Endometrium (tissue), 2 donors: ENCODE data around the gene TMEM72.

Experiments used
- FAIRE-seq: peaks from 2 replicates; lab custom pipeline; 2012; peaks lifted over from hg19 to GRCh38; lab: Jason Lieb, UNC
- donor health status: control.
- donor health status: control.

Gene TMEM72

DNA sequence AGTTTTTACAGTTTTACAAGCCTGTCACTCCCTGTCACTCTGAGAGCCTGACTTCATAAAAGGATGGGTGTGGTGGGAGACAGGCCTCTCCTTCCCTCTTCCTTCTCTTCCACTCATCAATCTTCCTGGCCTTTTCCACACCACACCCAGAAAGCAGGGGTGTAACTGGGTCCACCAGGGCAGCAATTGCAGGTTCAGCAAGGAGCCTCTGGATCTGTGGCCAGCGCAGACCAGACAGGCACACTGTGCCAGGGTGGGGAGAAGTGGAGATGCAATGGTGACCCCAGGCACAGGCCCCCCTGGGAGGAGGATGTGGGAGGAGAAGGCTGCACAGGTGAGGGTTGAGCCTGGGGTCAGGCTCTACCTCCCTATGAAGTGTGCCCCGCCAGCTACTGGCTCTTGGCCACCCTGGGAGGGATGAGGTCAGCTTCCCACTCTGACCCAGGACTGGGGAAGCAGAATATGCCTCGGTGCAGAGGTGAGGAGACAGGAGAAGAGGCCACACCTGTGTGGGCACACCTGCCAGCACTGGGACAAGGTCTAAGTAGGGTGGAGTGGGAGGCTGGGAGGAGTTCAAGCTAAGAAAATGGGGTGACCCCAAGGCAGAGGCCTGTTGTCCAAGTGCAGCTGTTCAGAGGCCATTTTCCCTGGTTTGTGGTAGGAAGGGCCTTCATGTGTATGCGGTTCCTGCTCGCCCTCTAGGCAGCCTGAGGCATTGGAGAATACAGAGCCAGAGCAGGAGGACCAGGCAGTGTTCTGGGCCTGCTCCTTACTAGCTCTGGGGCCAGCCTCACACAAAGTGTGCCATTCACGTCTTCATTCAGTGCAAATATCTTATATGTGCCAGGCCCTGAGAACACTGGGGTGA lies 20.2 kb upstream of the TMEM72 start:
- FAIRE-seq = no peak

DNA sequence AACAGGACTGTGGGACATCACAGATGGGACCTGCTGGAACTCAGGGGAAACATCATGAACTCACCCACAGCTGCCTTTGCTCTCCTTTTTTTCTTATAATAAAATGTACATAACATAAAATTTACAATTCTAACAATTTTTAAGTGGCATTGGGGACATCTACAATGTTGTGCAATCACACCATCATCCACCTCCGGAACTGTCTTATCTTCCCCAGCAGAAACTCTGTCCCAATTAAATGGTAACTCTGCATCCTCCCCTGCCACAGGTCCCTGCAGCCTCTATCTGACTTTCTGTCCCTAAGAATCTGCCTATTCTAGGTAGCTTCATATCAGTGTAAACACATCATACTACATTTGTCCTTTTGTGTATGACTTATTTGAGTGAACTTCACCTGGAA lies 19.4 kb upstream of the TMEM72 start:
- FAIRE-seq = no peak

DNA sequence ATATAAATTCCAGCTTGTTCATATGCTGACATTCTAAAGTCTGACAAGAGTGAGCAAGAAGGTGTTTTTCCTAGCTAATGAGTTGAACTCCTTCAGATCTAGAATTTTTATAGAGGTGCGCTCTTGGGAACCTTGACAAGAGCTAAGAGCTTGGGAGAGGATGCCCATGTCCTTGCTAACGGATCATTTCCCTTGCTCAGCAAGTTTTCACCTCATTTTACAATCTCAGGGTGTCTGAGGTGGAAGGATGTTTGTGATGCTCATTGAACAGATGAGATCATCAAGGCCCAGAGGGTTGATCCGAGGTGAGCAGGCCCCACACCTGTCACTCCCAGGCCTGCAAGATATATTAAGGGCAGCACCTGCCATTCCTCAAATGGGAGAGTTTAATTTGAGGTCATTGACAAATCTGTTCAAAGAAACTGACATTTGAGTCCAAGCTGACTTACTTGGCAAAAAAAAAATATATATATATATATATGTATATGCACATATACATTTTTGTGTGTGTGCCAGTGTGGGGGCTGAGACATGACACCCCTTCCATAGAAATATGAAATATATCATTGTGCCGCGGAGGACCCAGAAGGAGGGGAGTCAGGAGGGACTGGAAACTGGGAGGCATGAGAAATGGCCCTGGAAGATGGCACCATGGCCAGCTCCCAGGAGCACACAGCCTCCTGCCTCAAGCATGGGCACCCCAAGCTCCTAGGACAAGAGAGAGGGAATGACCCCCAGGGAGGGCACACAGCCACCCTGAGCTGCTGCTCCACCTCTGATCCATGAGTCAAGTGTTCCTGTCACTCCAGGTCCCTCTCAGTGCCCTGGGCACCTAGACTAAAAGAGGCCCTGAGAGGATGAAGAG lies 17.3 kb upstream of the TMEM72 start:
- FAIRE-seq = no peak

DNA sequence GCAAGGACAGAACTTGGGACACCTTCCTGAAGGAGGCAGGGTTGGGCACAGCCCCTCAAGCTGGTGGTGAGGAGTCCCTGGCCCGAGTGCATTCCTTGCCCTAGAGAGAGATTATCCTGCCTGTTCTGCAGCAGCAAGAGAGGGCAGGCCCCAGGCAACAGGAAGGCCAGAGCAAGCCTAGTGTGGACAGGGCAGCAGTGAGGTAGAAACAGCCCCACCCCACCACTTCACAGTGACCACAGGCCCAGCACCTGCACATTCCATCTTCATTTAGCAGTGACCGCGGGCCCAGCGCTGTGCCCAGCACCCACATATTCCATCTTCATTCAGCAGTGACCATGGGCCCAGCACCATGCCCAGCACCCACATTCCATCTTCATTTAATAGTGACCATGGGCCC lies 16.4 kb upstream of the TMEM72 start:
- no peak for FAIRE-seq

DNA sequence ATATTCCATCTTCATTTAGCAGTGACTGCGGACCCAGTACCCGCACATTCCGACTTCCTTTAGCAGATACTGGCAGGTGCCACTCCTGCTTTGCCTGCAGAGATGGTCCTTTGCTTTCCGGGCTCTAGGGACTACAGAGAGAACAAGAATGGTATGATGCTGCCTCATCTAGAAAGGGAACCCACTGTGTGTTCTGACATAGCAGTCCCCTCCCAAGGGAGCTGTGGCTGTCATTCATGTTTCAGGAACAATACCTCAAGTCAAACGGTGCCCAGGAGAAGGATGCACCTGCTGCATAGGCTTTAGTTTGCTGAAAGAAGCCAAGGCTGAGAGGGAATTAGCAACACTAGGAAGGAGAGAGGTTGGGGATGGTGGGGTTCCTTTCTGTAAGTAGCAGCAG lies 15.9 kb upstream of the TMEM72 start:
- no peak for FAIRE-seq

DNA sequence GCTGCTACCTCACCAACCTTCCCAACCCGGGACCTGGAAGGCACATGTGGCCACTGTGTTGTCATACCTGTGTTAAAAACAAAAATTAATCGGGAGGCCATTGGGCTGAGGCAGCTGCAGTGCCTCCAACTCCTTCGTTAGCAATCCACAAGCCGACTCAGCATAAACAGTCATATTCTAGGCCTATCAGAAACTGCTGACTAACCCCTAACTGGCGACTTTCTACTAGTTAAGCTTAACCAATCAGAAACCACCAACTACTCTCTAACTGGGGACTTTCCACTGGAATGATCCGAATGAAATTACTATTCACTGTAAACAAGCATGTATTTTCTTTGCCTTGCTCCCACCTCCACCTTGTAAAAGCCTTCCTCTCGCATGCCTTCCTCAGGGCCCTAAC lies 14.1 kb upstream of the TMEM72 start:
- FAIRE-seq = no peak

DNA sequence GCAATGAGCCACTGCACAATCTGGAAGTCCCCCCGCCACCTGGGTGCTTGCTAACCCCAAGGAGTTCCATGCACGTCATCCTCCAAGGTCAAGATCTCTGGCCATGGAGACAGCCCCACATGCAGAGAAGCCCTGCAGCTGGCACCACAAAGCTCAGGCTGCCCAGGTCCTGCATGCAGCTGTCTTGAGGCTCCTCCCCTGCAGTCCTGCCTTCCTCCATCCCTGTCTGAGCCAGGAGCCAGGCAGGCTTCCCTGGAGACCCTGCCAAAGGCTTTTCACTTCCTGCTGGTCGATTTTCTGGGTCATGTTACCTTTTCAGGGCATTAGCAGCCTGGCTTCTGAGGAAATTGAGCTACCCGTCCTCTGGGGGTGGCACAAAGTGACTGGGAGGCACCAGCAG lies 12.5 kb upstream of the TMEM72 start:
- no peak for FAIRE-seq

DNA sequence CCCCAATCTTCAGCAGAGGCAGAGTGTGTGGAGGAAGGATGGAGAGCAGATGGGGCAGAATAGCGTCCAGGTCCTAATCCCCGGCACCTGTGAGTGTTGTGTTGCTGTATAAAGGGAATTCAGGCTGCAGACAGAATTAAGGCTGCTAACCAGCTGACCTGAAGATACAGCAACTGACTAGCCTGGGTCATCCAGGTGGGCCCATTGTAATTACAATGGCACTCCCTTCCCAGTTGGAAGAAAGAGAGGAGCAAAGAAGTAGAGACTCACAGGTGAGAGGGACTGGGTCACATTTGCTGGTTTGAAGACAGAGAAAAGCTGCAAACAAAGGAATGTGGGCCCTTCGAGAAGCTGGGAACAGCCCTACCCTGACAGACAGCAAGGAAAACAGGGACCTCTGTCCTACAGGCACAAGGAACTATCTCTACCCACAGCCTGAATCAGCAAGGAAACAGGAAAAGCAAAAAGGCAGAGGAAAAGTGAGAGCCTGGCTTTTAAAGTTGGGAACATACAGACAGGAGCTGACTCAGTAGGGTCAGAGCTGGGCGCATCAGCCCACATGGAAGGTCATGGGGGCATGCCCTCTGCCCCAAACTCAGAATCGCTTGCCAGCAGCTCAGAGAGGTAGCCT lies 11.6 kb upstream of the TMEM72 start:
- no peak for FAIRE-seq

DNA sequence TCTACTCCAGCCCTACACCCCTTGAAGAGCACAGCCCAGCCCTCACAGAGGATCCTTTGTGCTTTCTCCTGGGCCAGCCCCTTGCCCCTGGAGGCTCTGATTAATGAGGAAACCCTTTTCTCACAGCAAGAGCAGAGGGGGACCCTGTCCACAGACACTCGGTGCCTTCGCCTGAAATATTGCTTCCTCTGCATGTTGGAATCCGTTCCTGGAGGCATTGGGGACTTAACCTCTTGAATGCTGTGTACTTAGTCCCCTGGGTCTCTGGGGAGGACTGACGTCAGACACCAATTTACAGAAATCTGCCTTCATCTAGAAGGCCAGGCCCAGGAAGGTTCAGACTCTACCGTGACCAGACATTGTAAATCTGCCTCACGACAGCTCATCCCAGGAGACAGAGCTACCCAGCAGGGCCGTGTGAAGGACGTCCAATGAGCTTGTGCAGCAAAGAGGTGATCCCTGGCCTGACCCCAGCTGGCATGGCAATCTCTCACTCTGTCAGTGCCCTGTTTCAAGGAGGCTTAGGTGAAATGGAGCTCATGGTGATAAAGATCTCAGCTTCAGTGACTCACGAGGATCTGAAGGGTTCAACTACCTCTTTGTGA lies 8.1 kb upstream of the TMEM72 start:
- FAIRE-seq = no peak

DNA sequence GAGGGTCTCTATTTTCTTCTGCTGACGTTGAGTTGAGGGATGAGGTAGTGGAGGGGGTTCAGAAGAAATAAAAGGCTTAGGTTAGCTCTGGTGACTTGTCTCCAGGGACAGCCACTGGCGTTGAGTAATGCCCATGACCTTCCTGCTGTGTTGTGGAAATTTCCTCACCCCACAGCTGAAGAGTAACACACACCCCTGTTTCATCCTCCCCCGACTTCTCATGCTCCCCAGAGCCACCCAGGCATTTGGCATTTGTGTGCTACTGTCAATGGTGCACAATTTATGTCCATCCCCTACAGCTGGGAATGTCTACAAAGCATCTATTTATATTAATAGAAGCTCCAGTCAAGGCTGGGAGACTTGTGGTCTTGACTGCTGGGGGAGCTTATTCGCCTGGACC lies 4.7 kb upstream of the TMEM72 start:
- no peak for FAIRE-seq

DNA sequence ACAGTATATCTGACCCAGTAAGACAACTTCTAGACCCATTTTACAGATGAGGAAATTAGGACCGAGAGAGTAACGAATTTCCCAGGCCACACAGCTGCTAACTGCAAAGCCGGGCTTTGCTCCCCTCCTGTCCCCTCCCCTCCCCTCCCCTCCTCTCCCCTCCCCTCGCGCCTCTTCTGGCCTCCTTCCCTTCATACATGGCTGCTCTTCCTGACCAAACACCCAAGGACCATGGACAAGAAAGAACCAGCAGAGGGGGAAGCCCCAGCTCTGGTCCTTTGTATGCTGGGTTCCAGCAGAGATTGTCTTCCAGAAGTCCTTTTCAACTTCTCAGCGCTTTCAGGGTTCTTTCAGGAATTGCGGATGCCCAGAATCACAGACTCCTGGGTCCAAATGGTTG lies 3.6 kb upstream of the TMEM72 start:
- no peak for FAIRE-seq

DNA sequence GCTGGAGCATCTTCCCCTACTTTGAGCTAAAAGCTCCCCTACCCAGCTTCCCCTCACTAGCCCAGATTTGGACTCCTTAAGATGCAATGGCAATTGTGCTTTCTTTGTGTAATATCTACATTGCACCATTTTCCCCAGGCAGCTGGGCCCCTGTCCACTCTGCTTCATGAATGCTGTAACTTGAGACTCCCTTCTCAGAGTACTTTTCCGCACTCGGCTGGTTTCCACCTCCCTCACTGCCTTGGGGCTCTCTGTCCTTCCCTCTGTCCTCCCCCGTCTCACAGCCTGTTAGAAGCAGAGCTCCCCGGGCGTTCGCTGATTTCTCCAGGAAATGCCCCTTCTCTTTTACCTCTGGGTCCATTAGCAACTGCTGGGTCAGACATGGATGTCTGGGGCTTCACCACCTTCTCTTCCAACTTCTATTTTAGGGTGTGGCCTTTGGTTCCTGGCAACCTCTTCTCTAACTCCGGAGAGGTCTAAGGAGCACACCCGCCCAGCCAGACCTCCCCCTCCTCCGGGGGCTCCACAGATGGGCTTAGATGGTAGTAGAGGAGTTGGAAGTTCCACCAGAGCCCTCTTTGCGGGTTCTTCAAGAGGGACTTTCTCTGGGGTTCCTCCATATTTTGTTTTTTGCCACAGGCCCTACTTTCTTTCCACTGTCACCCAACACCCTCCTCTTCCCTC lies 2.9 kb upstream of the TMEM72 start:
- no peak for FAIRE-seq

DNA sequence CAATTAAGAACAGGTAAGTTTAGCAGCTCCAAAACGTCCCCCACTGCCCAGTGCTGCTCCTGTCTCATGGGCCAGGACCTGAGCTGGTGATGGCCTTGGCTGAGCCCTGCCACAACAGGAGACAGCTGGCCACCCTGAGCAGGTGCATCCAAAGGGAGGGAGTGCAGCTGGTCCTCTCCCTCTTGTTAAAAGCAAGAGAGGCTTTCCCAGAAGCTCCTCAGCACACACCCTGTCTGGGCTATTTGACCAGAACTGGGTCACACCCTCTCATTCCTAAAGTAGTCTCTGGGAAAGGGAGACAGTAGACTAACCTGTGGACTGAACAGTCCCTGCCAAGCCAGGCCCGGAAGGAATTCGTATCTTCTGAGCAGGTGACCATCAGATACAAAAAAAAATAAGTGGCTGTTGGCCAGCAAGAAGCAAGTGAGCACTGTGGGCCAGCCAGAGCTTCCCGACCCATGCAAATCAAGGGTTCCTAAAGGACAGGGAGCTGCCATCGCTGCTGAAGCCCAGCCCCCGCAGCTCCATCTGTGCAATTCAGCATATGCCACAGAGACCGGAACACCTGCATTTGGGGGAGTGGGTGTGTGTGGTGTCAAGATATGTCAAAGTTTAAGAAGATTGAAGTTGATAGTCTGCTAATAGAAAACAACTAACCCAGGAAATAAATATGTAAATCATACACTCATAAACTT lies 2.1 kb upstream of the TMEM72 start:
- FAIRE-seq = no peak

DNA sequence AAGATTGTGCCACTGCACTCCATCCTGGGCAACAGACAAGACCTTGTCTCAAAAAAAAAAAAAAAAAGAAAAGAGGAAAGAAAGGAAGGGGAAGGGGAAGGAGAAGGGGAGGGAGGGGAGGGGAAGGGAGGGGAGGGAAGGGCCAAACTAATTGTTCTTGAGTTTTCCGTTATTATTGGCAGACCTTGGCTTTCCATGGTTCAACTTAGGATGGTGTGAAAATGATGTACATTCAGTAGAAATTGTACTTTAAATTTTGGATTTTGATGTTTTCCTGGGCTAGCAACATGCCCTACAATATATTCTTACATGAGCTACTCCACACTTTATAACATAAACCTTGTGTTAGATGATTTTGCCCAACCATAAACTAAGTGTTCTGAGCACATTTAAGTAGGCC lies 1.2 kb upstream of the TMEM72 start:
- FAIRE-seq = no peak

DNA sequence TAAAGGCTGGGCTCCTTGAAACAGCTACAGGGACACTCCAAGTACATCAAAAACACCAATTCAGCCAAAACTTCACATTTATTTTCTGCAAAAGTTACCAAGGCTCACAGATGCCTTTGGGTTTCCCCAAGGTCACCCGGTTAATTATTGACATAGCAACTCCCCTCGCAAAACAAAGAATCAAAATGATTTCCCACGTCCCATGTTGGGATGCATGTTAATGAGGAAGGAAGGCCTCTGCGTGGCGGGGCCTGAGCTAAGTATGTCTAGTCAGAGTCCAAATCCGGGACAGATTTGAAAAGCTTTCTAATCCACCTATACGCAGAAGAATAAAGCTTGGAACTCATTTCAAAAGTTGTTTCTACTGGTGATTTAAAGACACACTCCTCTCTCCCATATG lies 535 bp upstream of the TMEM72 start:
- no peak for FAIRE-seq

DNA sequence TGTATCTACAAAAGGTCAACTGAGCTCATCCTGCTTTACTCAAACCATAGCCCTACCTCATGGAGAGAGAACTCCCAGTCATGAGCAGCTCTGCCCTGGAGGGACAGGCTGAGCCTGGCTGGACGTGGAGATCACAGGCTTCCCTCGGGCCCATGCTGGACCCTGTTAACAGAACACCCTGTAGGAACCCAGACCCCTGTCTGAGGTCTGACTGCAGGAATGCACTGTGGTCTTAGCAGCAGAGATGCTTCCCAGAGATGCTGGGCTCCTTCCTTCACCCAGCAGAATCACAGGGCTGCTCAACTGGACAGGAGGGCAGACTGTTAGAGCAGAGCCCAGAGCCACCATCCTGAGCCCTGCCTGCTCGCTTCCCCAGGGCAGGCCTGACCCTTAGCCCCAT lies 814 bp downstream of the TMEM72 start:
- no peak for FAIRE-seq

DNA sequence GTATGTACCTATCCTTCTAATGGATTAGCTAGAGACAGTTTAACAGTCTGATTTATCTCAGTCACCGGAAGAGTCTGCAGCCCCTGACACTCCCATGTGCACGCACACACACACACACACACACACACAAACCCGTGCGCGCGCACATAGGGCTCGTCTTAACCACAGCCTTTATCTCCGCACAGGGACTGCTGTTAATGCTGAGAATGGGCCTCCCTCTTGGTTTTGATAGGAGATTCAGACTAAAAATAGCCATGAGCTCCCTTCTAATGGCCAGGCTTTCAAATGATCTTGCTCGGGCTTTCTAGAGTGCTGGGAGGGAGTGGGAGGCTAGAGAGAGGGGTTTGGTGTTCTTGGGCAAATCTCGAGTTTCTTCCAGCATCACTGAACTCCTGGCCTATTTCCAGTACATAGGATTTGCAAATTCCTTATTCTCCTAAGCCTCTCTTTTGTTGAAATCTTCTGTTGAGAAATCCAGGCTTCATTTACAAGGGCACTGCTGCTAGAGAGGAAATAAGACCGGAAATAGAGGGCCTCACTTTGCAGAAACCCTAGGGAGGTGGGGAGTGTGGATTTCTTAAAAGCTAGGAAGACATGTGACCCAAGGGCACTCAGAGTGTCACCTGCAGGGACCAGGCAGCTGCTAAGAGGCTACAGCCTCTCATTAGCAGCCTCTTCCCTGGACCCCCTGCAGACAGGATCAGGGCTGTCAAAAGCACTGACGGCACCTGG lies 2.4 kb downstream of the TMEM72 start:
- FAIRE-seq = no peak

DNA sequence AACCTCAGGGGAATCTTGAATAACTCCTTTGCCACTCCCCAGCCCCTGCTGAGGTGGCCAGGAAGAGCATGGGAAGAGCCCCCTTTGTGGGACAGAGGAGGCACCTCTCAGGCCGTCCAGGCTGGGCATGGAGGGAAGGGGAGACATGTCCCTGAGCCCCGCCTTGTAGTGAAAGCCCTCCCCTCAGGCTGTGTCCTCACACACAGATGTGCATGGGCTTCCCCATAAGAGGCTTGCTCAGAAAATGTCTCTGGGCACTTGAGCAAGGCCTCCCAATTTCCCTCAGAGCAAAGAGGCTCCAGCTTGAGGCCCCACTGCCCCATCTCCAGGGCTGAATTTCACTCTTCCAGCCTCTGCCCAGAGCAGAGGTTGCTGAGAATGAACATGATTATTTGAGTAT lies 3.8 kb downstream of the TMEM72 start:
- FAIRE-seq = no peak

DNA sequence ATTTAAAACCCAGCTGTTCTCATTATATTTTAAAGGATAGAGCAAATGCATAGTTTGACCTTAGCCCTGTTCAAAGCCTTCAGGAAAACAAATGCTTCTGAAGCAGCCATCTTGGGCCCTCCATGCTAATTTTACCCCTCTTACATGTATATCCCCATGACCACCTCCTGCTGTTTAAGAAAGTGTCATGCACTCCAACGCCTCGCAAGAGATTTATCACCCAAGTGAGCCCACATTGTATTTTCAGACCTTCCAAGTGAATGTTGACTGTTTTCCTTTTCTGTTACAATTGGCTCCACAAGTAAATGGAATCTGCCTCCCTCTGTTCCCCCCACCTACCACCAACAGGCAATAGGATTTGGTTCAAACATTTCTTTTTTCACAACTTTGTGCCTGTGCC lies 5.3 kb downstream of the TMEM72 start:
- FAIRE-seq = no peak

DNA sequence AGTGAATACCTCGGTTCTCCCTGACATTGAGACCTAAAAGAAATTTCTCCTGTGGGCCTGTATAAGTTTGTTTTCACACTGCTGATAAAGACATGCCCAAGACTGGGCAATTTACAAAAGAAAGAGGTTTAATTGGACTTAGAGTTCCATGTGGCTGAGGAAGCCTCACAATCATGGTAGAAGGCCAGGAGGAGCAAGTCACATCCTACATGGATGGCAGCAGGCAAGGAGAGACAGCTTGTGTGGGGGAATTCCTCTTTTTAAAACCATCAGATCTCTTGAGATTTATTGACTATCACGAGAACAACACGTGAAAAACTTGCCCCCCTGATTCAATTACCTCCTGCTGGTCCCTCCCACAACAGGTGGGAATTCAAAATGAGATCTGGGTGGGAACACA lies 6.7 kb downstream of the TMEM72 start:
- FAIRE-seq = no peak

DNA sequence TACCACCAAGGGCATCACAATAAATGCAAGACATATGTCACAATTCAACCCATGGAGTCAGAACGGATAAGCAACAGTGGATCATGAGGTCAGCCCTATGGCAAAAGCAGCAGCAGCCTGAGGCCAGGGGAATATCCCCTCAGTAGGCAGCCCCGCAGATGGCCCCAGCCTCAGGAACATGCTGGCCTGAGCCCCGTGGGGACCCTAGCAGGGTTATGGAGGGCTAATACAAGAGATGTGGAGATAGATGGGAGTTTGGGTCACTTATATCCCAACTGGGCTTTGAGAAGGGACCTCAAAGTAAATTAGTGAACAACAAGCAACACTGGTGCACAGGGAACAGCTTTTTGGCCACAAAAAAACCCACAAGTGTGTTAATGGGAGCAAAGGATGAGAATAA lies 9.1 kb downstream of the TMEM72 start:
- no peak for FAIRE-seq
